Parathyroid adenoma (tissue), 2 donors: ENCODE measurements around the gene IKZF2.

Experiments
- H2AFZ ChIP-seq: fragments of 300-600 bp; sonication (generic); one replicate; pipeline ENCODE4 v1.7.0; 2017; ENCODE audit warnings: antibody characterized with exemption, mild to moderate bottlenecking
- H3K27ac ChIP-seq: fragments of 300-600 bp; sonication (generic); one replicate; pipeline ENCODE4 v1.7.0; 2017
- H3K27me3 ChIP-seq: fragments of 300-600 bp; sonication (generic); one replicate; pipeline ENCODE4 v1.7.0; 2017; ENCODE audit warnings: low read length; ENCODE audit not compliant: control insufficient read depth, insufficient read depth
- H3K36me3 ChIP-seq: fragments of 300-600 bp; sonication (generic); one replicate; pipeline ENCODE4 v1.7.0; 2017; ENCODE audit warnings: low read length; ENCODE audit not compliant: control insufficient read depth, insufficient read depth
- H3K4me1 ChIP-seq: fragments of 300-600 bp; sonication (generic); one replicate; pipeline ENCODE4 v1.7.0; 2017; ENCODE audit warnings: control low read depth
- H3K4me2 ChIP-seq: fragments of 300-600 bp; sonication (generic); one replicate; pipeline ENCODE4 v1.7.0; 2017; ENCODE audit warnings: low read length
- H3K4me3 ChIP-seq: fragments of 300-600 bp; sonication (generic); one replicate; pipeline ENCODE4 v1.7.0; 2017; ENCODE audit warnings: low read depth, low read length
- H3K79me2 ChIP-seq: fragments of 300-600 bp; sonication (generic); one replicate; pipeline ENCODE4 v1.7.0; 2017; ENCODE audit warnings: control low read depth
- H3K9ac ChIP-seq: fragments of 300-600 bp; sonication (generic); one replicate; pipeline ENCODE4 v1.7.0; 2017; ENCODE audit warnings: mild to moderate bottlenecking
- H3K9me3 ChIP-seq: fragments of 300-600 bp; sonication (generic); one replicate; pipeline ENCODE4 v1.7.0; 2017; ENCODE audit warnings: low read length; ENCODE audit not compliant: control insufficient read depth
- TF ChIP-seq, protein P1 (sequence below): fragments of 300-600 bp; sonication (generic); IDR thresholded peaks from one replicate; pipeline ENCODE4 v1.7.0; 2017; ENCODE audit warnings: antibody characterized with exemption, mild to moderate bottlenecking
- donor health status: primary hyperparathyroidism.

Gene IKZF2

GRCh38 chr2:213087040-213087439, 64.4 kb downstream of the IKZF2 start:
- Histone ChIP-seq H3K9me3 (no peaks in the 10 kb centered on the region), H3K27me3 (no peaks in the 10 kb centered on the region), H3K4me2 (no peak overlapping the region), H3K79me2 (no peaks in the 10 kb centered on the region), H2AFZ (no peak overlapping the region), H3K4me1 (peaks cover 2% of the 10 kb centered on the region), H3K4me3 (no peak overlapping the region), H3K27ac (no peak overlapping the region), H3K9ac (no peak overlapping the region), H3K36me3 (no peaks in the 10 kb centered on the region)
- TF ChIP-seq, protein P1, sequence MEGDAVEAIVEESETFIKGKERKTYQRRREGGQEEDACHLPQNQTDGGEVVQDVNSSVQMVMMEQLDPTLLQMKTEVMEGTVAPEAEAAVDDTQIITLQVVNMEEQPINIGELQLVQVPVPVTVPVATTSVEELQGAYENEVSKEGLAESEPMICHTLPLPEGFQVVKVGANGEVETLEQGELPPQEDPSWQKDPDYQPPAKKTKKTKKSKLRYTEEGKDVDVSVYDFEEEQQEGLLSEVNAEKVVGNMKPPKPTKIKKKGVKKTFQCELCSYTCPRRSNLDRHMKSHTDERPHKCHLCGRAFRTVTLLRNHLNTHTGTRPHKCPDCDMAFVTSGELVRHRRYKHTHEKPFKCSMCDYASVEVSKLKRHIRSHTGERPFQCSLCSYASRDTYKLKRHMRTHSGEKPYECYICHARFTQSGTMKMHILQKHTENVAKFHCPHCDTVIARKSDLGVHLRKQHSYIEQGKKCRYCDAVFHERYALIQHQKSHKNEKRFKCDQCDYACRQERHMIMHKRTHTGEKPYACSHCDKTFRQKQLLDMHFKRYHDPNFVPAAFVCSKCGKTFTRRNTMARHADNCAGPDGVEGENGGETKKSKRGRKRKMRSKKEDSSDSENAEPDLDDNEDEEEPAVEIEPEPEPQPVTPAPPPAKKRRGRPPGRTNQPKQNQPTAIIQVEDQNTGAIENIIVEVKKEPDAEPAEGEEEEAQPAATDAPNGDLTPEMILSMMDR, result no peak

DNA sequence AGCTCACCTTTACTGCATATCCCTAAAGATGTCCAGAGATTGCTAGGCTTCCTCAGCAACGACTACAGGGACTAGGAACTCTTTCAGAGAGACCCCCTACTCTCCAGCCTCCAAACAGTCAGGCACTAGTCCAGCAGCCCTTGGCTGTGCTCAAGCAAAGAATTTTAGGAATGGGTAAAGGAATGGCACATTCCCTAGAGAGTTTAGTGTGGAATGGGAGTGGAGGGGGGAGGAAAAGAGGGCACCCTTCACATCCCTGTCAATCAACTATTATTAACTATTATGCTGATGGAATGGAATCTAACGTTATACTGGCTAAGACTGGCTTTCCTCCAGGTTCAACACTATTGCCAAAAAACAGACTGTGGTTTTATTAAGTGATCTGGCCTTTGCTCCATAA, 64.8 kb downstream of the IKZF2 start:
- Histone ChIP-seq H3K4me3 (no peak overlapping the region), H2AFZ (no peak overlapping the region), H3K9me3 (no peaks in the 10 kb centered on the region), H3K36me3 (no peaks in the 10 kb centered on the region), H3K4me2 (no peak overlapping the region), H3K27me3 (no peaks in the 10 kb centered on the region), H3K79me2 (no peaks in the 10 kb centered on the region), H3K27ac (no peak overlapping the region), H3K4me1 (peaks cover 2% of the 10 kb centered on the region), H3K9ac (no peak overlapping the region)
- TF ChIP-seq, protein P1, result no peak

DNA sequence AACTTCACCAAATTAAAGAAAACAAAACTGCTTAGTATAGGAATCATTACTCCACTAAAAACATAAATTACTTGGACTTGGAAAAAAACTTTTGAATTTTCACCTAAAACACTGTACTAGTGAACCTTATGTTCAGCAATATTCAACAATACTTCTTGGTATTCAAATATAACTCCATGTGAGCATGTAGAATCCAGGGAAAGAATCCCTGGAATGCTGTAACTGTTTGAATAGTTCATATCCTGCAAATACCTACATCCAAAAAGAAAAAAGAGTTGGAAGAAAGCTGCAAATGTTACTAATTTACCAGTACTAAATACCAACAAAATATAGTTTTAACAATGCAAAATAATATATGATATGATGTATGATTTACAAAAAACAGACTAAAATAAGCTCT, 65.4 kb downstream of the IKZF2 start:
- Histone ChIP-seq H3K4me3 (no peak overlapping the region), H3K27me3 (no peaks in the 10 kb centered on the region), H2AFZ (no peak overlapping the region), H3K4me2 (no peak overlapping the region), H3K27ac (no peak overlapping the region), H3K79me2 (no peaks in the 10 kb centered on the region), H3K9ac (no peak overlapping the region), H3K9me3 (no peaks in the 10 kb centered on the region), H3K4me1 (peaks cover 2% of the 10 kb centered on the region), H3K36me3 (no peaks in the 10 kb centered on the region)
- TF ChIP-seq, protein P1, result no peak

GRCh38 chr2:213085538-213085937, 65.9 kb downstream of the IKZF2 start:
- no peak overlapping the region for H3K4me3 ChIP-seq
- no peaks in the 10 kb centered on the region for H3K4me1 ChIP-seq
- no peak overlapping the region for H2AFZ ChIP-seq
- no peaks in the 10 kb centered on the region for H3K27me3 ChIP-seq
- H3K9ac ChIP-seq, result no peak overlapping the region
- H3K27ac ChIP-seq, result no peak overlapping the region
- H3K9me3 ChIP-seq, result no peaks in the 10 kb centered on the region
- no peaks in the 10 kb centered on the region for H3K79me2 ChIP-seq
- TF ChIP-seq, protein P1, result no peak
- no peak overlapping the region for H3K4me2 ChIP-seq
- H3K36me3 ChIP-seq, result no peaks in the 10 kb centered on the region

- Histone ChIP-seq H3K27me3 (no peaks in the 10 kb centered on the region), H3K4me1 (no peaks in the 10 kb centered on the region), H2AFZ (no peak overlapping the region), H3K79me2 (no peaks in the 10 kb centered on the region), H3K4me3 (no peak overlapping the region), H3K4me2 (no peak overlapping the region), H3K27ac (no peak overlapping the region), H3K36me3 (no peaks in the 10 kb centered on the region), H3K9ac (no peak overlapping the region), H3K9me3 (no peaks in the 10 kb centered on the region)
- TF ChIP-seq, protein P1, result no peak
Measured at GRCh38 chr2:213084261-213084660, 67.2 kb downstream of the IKZF2 start.
